Fibroblast of lung (primary cell): Measurements from ENCODE around the gene NAB2. TPM values are rescaled to one million over a fixed set of nuclear protein-coding genes. Genes with fewer than 3 reads are reported as not detected.

Experiments used
- DNase-seq, 2 donors: peaks; one replicate each; pipeline versions ENCODE4 v3.0.0 to v3.0.0-alpha.2; 2010; ENCODE audit warnings: low read depth in 2 of 2
- H2AFZ ChIP-seq: 2 replicates; pipeline ENCODE4 v1.5.1; 2012; ENCODE audit warnings: low read length, control low read depth, inconsistent platforms
- H3K27ac ChIP-seq: 2 replicates; pipeline ENCODE4 v1.5.1; 2011; ENCODE audit warnings: low read length, control low read depth; ENCODE audit not compliant: insufficient read depth
- H3K27me3 ChIP-seq: 2 replicates; pipeline ENCODE4 v1.5.1; 2011; ENCODE audit warnings: mild to moderate bottlenecking, low read length; ENCODE audit not compliant: control insufficient read depth, insufficient read depth
- H3K36me3 ChIP-seq: 2 replicates; pipeline ENCODE4 v1.5.1; 2011; ENCODE audit warnings: low read length; ENCODE audit not compliant: control insufficient read depth, insufficient read depth
- H3K4me1 ChIP-seq: 2 replicates; pipeline ENCODE4 v1.5.1; 2011; ENCODE audit warnings: low read length; ENCODE audit not compliant: control insufficient read depth, insufficient read depth; ENCODE audit errors: extremely low read depth
- H3K4me2 ChIP-seq: 2 replicates; pipeline ENCODE4 v1.5.1; 2011; ENCODE audit warnings: low read length, control low read depth; ENCODE audit not compliant: insufficient read depth; ENCODE audit errors: extremely low read depth
- H3K4me3 ChIP-seq, 4 experiments: fragments of 200-600 bp in 1 of 4; sonication (generic) in 1 of 4; replicated peaks in 1 of 4; 2 replicates each; pipeline ENCODE4 v1.5.1; 2011 to 2016; ENCODE audit warnings: low read length in 4 of 4, low read depth in 3 of 4, mild to moderate bottlenecking in 3 of 4, control low read depth in 2 of 4, inconsistent platforms in 1 of 4, mixed read lengths in 1 of 4; ENCODE audit not compliant: insufficient read depth in 1 of 4; ENCODE audit errors: control extremely low read depth in 1 of 4
- H3K79me2 ChIP-seq: 2 replicates; pipeline ENCODE4 v1.5.1; 2012; ENCODE audit warnings: mild to moderate bottlenecking, low read length, inconsistent platforms; ENCODE audit not compliant: control insufficient read depth, insufficient read depth
- H3K9ac ChIP-seq: 2 replicates; pipeline ENCODE4 v1.5.1; 2011; ENCODE audit warnings: mild to moderate bottlenecking, low read length, control low read depth; ENCODE audit not compliant: insufficient read depth
- H3K9me3 ChIP-seq: 2 replicates; pipeline ENCODE4 v1.5.1; 2012; ENCODE audit warnings: low read depth, low read length; ENCODE audit not compliant: control insufficient read depth, insufficient read depth
- H4K20me1 ChIP-seq: 2 replicates; pipeline ENCODE4 v1.5.1; 2011; ENCODE audit warnings: low read length; ENCODE audit not compliant: control insufficient read depth, insufficient read depth; ENCODE audit errors: extremely low read depth
- CTCF ChIP-seq, 2 donors: IDR thresholded peaks in 1 of 2; conservative IDR thresholded peaks in 1 of 2; 1 replicate in 1 of 2; 2 replicates in 1 of 2; pipeline ENCODE4 v1.5.1; 2011 to 2012; ENCODE audit warnings: low read length in 2 of 2, control low read depth in 1 of 2, inconsistent platforms in 1 of 2, low read depth in 1 of 2, mild to moderate bottlenecking in 1 of 2
- EZH2 ChIP-seq: IDR thresholded peaks from 2 replicates; pipeline ENCODE4 v1.5.1; 2012; ENCODE audit warnings: low read length, control low read depth, mild to moderate bottlenecking; ENCODE audit errors: missing control alignments
- polyA plus RNA-seq, 2 donors: library from polyadenylated mRNA; depleted of rRNA in 1 of 2; stranded (reverse) in 1 of 2; unstranded in 1 of 2; fragments of >200 nt; gene quantifications; 2 replicates each; pipeline ENCODE4 v1.2.1, GENCODE V29; 2011 to 2012; ENCODE audit warnings: missing spikeins in 1 of 2
- total RNA-seq: library from RNA; depleted of rRNA; stranded (reverse); fragments of >200 nt; gene quantifications from 2 replicates; pipeline ENCODE4 v1.2.1, GENCODE V29; 2014

Gene NAB2
- total and polyA plus RNA-seq, 2 donors (not counting 1 experiment from before 2014, with no cell fraction given): 31.3 to 39.6 TPM

GRCh38 chr12:57057067-57057751 lies 31.7 kb upstream of the NAB2 start:
- Histone ChIP-seq H3K4me3 (no peak overlapping the region), H3K4me1 (no peaks in the 10 kb centered on the region), H3K27ac (no peak overlapping the region), H3K36me3 (peaks cover 5% of the 10 kb centered on the region), H3K4me2 (no peak overlapping the region), H3K27me3 (no peaks in the 10 kb centered on the region), H3K9me3 (no peaks in the 10 kb centered on the region), H3K79me2 (no peaks in the 10 kb centered on the region), H4K20me1 (no peaks in the 10 kb centered on the region), H3K9ac (no peak overlapping the region), H2AFZ (no peak overlapping the region)
- no peak for DNase-seq
- TF ChIP-seq EZH2 (no peak), CTCF (conservative IDR thresholded peaks at IDR 0.05 in 1 of 2, IDR thresholded peaks at IDR 0.05 in 1 of 2; ENCODE audit: low read depth in 1 of 2, low read length in 2 of 2) (no peak)

GRCh38 chr12:57058454-57058853 lies 30.5 kb upstream of the NAB2 start:
- no peak for DNase-seq
- Histone ChIP-seq H3K4me2 (no peak overlapping the region), H3K4me1 (no peaks in the 10 kb centered on the region), H3K36me3 (peaks cover 5% of the 10 kb centered on the region), H2AFZ (no peak overlapping the region), H3K9me3 (no peaks in the 10 kb centered on the region), H3K27me3 (no peaks in the 10 kb centered on the region), H3K27ac (no peak overlapping the region), H3K4me3 (no peak overlapping the region), H3K9ac (no peak overlapping the region), H3K79me2 (no peaks in the 10 kb centered on the region), H4K20me1 (no peaks in the 10 kb centered on the region)
- TF ChIP-seq CTCF (conservative IDR thresholded peaks at IDR 0.05 in 1 of 2, IDR thresholded peaks at IDR 0.05 in 1 of 2; ENCODE audit: low read depth in 1 of 2, low read length in 2 of 2) (no peak), EZH2 (no peak)

- Histone ChIP-seq H4K20me1 (no peaks in the 10 kb centered on the region), H3K4me1 (no peaks in the 10 kb centered on the region), H3K27me3 (no peaks in the 10 kb centered on the region), H3K4me2 (no peak overlapping the region), H3K79me2 (no peaks in the 10 kb centered on the region), H3K36me3 (peaks cover 5% of the 10 kb centered on the region), H2AFZ (no peak overlapping the region), H3K9me3 (no peaks in the 10 kb centered on the region), H3K4me3 (no peak overlapping the region), H3K9ac (no peak overlapping the region), H3K27ac (no peak overlapping the region)
- DNase-seq: no peak
- TF ChIP-seq CTCF (conservative IDR thresholded peaks at IDR 0.05 in 1 of 2, IDR thresholded peaks at IDR 0.05 in 1 of 2; ENCODE audit: low read depth in 1 of 2, low read length in 2 of 2): no peak
- TF ChIP-seq EZH2: no peak
Measured at GRCh38 chr12:57063991-57064685, 24.8 kb upstream of the NAB2 start.
